ENCODE measurements around the gene PIP5KL1.

DNA sequence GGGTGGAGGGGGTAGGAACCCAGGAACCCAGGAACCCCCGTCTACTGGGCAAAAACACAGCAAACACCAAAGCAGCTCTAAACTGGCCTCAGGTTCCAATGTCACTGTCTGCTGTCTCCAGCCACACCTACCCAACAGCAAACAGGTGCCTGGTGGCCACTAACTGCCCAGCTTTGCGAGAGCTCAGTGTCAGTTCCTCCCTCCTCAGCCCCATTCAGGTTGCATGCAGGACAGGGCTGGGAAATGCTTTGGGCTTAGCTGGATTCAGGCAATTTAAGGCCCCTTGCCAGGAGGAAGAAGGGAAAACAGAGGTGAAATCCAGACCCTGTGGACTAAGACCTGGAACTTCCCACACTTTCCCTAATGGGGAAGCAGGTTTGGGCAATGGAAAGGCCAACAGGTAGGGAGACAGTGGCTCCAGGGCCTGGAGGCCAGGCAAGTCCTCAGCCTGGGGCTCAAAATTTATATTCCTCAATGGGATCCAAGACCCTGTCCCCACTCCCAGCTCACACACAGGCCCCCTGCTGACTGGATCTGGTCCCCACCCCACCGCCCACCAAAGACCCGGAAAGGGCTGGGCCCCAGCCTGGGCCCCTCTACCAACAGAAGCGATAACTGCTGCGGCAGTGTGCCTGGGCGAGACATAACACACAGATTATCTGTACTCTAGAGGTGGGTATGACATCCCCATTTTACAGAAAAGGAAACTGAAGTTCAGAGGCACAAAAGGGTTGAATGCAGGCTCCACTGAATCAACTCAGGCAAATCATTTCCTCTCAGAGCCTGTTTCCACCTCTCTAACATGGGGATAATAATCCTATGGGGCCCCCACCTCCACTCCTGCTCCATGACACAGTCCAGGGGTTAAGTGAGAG, 46.7 kb upstream of the PIP5KL1 start:
- TF ChIP-seq, protein P1, sequence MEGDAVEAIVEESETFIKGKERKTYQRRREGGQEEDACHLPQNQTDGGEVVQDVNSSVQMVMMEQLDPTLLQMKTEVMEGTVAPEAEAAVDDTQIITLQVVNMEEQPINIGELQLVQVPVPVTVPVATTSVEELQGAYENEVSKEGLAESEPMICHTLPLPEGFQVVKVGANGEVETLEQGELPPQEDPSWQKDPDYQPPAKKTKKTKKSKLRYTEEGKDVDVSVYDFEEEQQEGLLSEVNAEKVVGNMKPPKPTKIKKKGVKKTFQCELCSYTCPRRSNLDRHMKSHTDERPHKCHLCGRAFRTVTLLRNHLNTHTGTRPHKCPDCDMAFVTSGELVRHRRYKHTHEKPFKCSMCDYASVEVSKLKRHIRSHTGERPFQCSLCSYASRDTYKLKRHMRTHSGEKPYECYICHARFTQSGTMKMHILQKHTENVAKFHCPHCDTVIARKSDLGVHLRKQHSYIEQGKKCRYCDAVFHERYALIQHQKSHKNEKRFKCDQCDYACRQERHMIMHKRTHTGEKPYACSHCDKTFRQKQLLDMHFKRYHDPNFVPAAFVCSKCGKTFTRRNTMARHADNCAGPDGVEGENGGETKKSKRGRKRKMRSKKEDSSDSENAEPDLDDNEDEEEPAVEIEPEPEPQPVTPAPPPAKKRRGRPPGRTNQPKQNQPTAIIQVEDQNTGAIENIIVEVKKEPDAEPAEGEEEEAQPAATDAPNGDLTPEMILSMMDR (optimal IDR thresholded peaks at IDR 0.05 in 1 of 3, IDR thresholded peaks at IDR 0.05 in 1 of 3, conservative IDR thresholded peaks at IDR 0.05 in 1 of 3; ENCODE audit: extremely low read depth in 1 of 3, insufficient read depth in 2 of 3, low read length in 3 of 3): no peak
- TF ChIP-seq EZH2 (IDR thresholded peaks at IDR 0.05; ENCODE audit: low read length): no peak

Measured in keratinocyte (primary cell).